Activated CD8-positive, alpha-beta memory T cell treated with anti-CD3 and anti-CD28 coated beads for 48 hours (primary cell): ENCODE measurements around the gene DPH1.

Source experiments
- DNase-seq, 3 experiments: peaks; one replicate each; pipeline ENCODE4 v3.0.0-alpha.2; 2020; ENCODE audit warnings: low read depth in 2 of 3, low spot score in 2 of 3

Gene DPH1

GRCh38 chr17:2027528-2028233 lies 2.3 kb upstream of the DPH1 start:
- DNase-seq = no peak

- no peak for DNase-seq
Measured at GRCh38 chr17:2028234-2028614, 1.7 kb upstream of the DPH1 start.

- DNase-seq = no peak
Measured at GRCh38 chr17:2028737-2029136, 1.2 kb upstream of the DPH1 start.

- DNase-seq = no peak
Measured at GRCh38 chr17:2030779-2031163, 818 bp downstream of the DPH1 start.

GRCh38 chr17:2033153-2033552 lies 3.2 kb downstream of the DPH1 start:
- no peak for DNase-seq

- DNase-seq = no peak
Measured at GRCh38 chr17:2034157-2034556, 4.2 kb downstream of the DPH1 start.

GRCh38 chr17:2034806-2035540 lies 5.0 kb downstream of the DPH1 start:
- no peak for DNase-seq

GRCh38 chr17:2035541-2036488 lies 5.9 kb downstream of the DPH1 start:
- DNase-seq = no peak

- DNase-seq = no peak
Measured at GRCh38 chr17:2037155-2037554, 7.2 kb downstream of the DPH1 start.

GRCh38 chr17:2040219-2040827 lies 10.4 kb downstream of the DPH1 start:
- no peak for DNase-seq

GRCh38 chr17:2040942-2041560 lies 11.1 kb downstream of the DPH1 start:
- DNase-seq = no peak

- DNase-seq = peak; percentile 90 to 94 (median 94)
Measured at GRCh38 chr17:2041561-2042389, 11.8 kb downstream of the DPH1 start, which contains the start of gene OVCA2. Gene OVCA2, plus strand, starts transcription at chr17:2042022. Its CDS starts 26 bp downstream, at chr17:2042048.

GRCh38 chr17:2042390-2042847 lies 12.5 kb downstream of the DPH1 start:
- no peak for DNase-seq

GRCh38 chr17:2042933-2043332 lies 13.0 kb downstream of the DPH1 start:
- DNase-seq = no peak

- DNase-seq = no peak
Measured at GRCh38 chr17:2043785-2044184, 13.8 kb downstream of the DPH1 start.

GRCh38 chr17:2044263-2044894 lies 14.4 kb downstream of the DPH1 start:
- DNase-seq = no peak

- DNase-seq = no peak
Measured at GRCh38 chr17:2047590-2047989, 17.6 kb downstream of the DPH1 start.

GRCh38 chr17:2048805-2049204 lies 18.9 kb downstream of the DPH1 start:
- no peak for DNase-seq
